Fibroblast of the aortic adventitia (primary cell): ENCODE measurements around the gene PLEKHA7. TPM values are rescaled to one million over a fixed set of nuclear protein-coding genes. Genes with fewer than 3 reads are reported as not detected.

Experiments
- DNase-seq: peaks from one replicate; pipeline ENCODE4 v3.0.0-alpha.2; 2010; ENCODE audit warnings: low read depth
- H3K4me3 ChIP-seq: 2 replicates; pipeline ENCODE4 v1.5.1; 2011; ENCODE audit warnings: low read depth, mild to moderate bottlenecking, control low read depth, low read length, moderate library complexity
- CTCF ChIP-seq: IDR thresholded peaks from 2 replicates; pipeline ENCODE4 v1.5.1; 2011; ENCODE audit warnings: mild to moderate bottlenecking, low read length, control low read depth, inconsistent platforms; ENCODE audit not compliant: insufficient read depth
- total RNA-seq: library from RNA; depleted of rRNA; stranded (reverse); fragments of >200 nt; gene quantifications from 2 replicates; pipeline ENCODE4 v1.2.3, GENCODE V29; 2012; ENCODE audit warnings: low replicate concordance

PLEKHA7 gene
- total RNA-seq, 1 donor: 0.09 TPM

- no peak for DNase-seq
- no peak overlapping the region for H3K4me3 ChIP-seq
- no peak for TF ChIP-seq CTCF
Observed at GRCh38 chr11:16942342-16942741, 71.9 kb downstream of the PLEKHA7 start.

- no peak for TF ChIP-seq CTCF
- no peak for DNase-seq
- H3K4me3 ChIP-seq: no peak overlapping the region
Observed at GRCh38 chr11:16941935-16942334, 72.3 kb downstream of the PLEKHA7 start.

- H3K4me3 ChIP-seq: no peak overlapping the region
- DNase-seq: no peak
- TF ChIP-seq CTCF: no peak
Observed at GRCh38 chr11:16938061-16938460, 76.2 kb downstream of the PLEKHA7 start.

GRCh38 chr11:16936643-16937042, 77.6 kb downstream of the PLEKHA7 start:
- H3K4me3 ChIP-seq: no peak overlapping the region
- TF ChIP-seq CTCF: no peak
- no peak for DNase-seq

- TF ChIP-seq CTCF: peak; percentile 82
- no peak overlapping the region for H3K4me3 ChIP-seq
- peak; percentile 45 for DNase-seq
Observed at GRCh38 chr11:16935518-16936302, 78.5 kb downstream of the PLEKHA7 start.

GRCh38 chr11:16933756-16934603, 80.2 kb downstream of the PLEKHA7 start:
- TF ChIP-seq CTCF: no peak
- H3K4me3 ChIP-seq: no peak overlapping the region
- peak; percentile 22 for DNase-seq
